ENCODE results near the gene WAPL.
"Not testable (repeated sequence)": the region's sequence is repeated elsewhere in the genome, so short reads cannot be mapped to it uniquely, and the experiment has no call there.

WAPL gene

DNA sequence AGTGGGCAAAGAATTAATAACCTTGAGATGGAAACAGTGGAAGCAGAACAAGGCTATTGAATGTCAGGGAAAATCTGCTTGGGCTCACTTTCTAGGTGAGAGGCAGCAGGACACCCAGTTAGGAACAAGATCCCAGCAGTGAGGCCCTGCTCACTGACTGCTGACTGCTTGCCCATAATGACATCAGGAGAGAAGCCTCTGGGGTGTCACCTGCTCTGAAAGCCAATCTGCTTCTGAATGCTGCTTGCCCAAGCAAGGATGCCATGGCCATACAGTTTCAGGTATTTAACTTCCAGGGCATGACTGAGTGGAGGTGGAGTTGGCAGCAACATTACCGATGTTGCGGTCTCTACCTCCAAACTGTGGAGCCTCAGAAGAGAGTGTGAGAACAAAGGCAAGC, 11.7 kb upstream of the WAPL start:
- H3K4me3 ChIP-seq (ENCODE audit: low read length): no peak overlapping the region
- H3K27me3 ChIP-seq (ENCODE audit: control insufficient read depth, low read length): no peaks in the 10 kb centered on the region
- H3K9me3 ChIP-seq (ENCODE audit: control insufficient read depth, insufficient read depth, low read length): no peaks in the 10 kb centered on the region
- no peaks in the 10 kb centered on the region for H3K79me2 ChIP-seq (ENCODE audit: control insufficient read depth, low read length)
- H3K9me2 ChIP-seq (replicated peaks; ENCODE audit: control insufficient read depth, low read length): no peaks in the 10 kb centered on the region
- no peak overlapping the region for H3K4me2 ChIP-seq (ENCODE audit: low read length)
- no peaks in the 10 kb centered on the region for H3F3A ChIP-seq (ENCODE audit: control insufficient read depth, insufficient read depth)
- TF ChIP-seq, protein P1, sequence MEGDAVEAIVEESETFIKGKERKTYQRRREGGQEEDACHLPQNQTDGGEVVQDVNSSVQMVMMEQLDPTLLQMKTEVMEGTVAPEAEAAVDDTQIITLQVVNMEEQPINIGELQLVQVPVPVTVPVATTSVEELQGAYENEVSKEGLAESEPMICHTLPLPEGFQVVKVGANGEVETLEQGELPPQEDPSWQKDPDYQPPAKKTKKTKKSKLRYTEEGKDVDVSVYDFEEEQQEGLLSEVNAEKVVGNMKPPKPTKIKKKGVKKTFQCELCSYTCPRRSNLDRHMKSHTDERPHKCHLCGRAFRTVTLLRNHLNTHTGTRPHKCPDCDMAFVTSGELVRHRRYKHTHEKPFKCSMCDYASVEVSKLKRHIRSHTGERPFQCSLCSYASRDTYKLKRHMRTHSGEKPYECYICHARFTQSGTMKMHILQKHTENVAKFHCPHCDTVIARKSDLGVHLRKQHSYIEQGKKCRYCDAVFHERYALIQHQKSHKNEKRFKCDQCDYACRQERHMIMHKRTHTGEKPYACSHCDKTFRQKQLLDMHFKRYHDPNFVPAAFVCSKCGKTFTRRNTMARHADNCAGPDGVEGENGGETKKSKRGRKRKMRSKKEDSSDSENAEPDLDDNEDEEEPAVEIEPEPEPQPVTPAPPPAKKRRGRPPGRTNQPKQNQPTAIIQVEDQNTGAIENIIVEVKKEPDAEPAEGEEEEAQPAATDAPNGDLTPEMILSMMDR (IDR thresholded peaks at IDR 0.05; ENCODE audit: low read depth, low read length, poor library complexity, severe bottlenecking): no peak
- no peak for TF ChIP-seq EZH2phosphoT487 (IDR thresholded peaks at IDR 0.05; ENCODE audit: borderline replicate concordance, low read length)
- H3K27ac ChIP-seq (ENCODE audit: low read depth, low read length): no peak overlapping the region
- no peaks in the 10 kb centered on the region for H3K36me3 ChIP-seq (ENCODE audit: control insufficient read depth, low read length)
- no peaks in the 10 kb centered on the region for H4K20me1 ChIP-seq (ENCODE audit: control insufficient read depth, insufficient read depth, low read depth, low read length)
- peaks cover 19% of the 10 kb centered on the region for H3K4me1 ChIP-seq (ENCODE audit: control insufficient read depth, low read length)

DNA sequence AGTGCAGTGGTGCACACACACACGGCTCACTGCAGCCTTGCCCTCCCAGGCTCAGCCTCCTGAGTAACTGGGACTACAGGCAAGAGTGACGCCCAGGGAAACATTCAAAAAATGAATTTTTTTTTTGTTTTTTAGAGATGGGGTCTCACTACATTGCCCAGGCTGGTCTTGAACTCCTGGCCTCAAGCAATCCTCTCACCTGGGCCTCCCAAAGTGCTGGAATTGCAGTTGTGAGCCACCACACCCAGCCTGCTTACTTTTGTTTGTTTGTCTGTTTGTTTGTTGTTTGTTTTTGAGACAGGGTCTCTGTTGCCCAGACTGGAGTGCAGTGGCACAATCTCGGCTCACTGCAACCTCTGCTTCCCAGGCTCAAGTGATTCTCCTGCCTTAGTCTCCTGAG, 7.1 kb upstream of the WAPL start:
- H3K9me3 ChIP-seq (ENCODE audit: control insufficient read depth, insufficient read depth, low read length); H4K20me1 ChIP-seq (ENCODE audit: control insufficient read depth, insufficient read depth, low read depth, low read length); H3K4me3 ChIP-seq (ENCODE audit: low read length); H3K27me3 ChIP-seq (ENCODE audit: control insufficient read depth, low read length); H3K9me2 ChIP-seq (replicated peaks; ENCODE audit: control insufficient read depth, low read length); H3K4me2 ChIP-seq (ENCODE audit: low read length); H3F3A ChIP-seq (ENCODE audit: control insufficient read depth, insufficient read depth); H3K36me3 ChIP-seq (ENCODE audit: control insufficient read depth, low read length); H3K27ac ChIP-seq (ENCODE audit: low read depth, low read length): not testable (repeated sequence)
- H3K4me1 ChIP-seq (ENCODE audit: control insufficient read depth, low read length): peaks cover 14% of the 10 kb centered on the region
- H3K79me2 ChIP-seq (ENCODE audit: control insufficient read depth, low read length): peaks cover 22% of the 10 kb centered on the region

DNA sequence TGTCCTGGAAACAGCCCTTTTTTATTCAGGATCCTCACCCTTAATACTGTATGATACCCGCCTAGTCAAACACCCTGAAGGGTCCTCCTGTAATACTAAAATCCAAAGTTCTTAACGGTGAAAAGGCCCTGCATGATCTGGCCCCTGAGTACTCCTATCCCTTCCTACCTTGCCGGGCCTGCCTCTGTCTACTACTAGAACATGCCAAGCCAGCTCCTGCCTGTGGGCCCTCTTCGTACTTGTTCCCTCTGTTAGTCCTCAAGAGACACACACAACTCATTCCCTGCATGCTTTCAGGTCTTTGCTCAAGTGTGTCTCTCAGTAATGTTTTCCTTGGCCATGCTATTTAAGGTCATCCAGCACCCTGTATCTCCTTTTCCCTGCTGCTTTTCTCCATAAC, 5.0 kb upstream of the WAPL start:
- Histone ChIP-seq H3K36me3 (ENCODE audit: control insufficient read depth, low read length) (peaks cover 14% of the 10 kb centered on the region), H4K20me1 (ENCODE audit: control insufficient read depth, insufficient read depth, low read depth, low read length) (peaks cover 3% of the 10 kb centered on the region; the same call in 1 of the 2 replicates), H3K4me1 (ENCODE audit: control insufficient read depth, low read length) (peaks cover 27% of the 10 kb centered on the region), H3K27me3 (ENCODE audit: control insufficient read depth, low read length) (no peaks in the 10 kb centered on the region), H3K79me2 (ENCODE audit: control insufficient read depth, low read length) (peaks cover 42% of the 10 kb centered on the region), H3K9me3 (ENCODE audit: control insufficient read depth, insufficient read depth, low read length) (no peaks in the 10 kb centered on the region), H3F3A (ENCODE audit: control insufficient read depth, insufficient read depth) (peaks cover 7% of the 10 kb centered on the region), H3K4me3 (ENCODE audit: low read length) (no peak overlapping the region), H3K4me2 (ENCODE audit: low read length) (no peak overlapping the region), H3K27ac (ENCODE audit: low read depth, low read length) (no peak overlapping the region), H3K9me2 (replicated peaks; ENCODE audit: control insufficient read depth, low read length) (no peaks in the 10 kb centered on the region)
- TF ChIP-seq, protein P1 (IDR thresholded peaks at IDR 0.05; ENCODE audit: low read depth, low read length, poor library complexity, severe bottlenecking): no peak
- TF ChIP-seq EZH2phosphoT487 (IDR thresholded peaks at IDR 0.05; ENCODE audit: borderline replicate concordance, low read length): no peak

- H4K20me1 ChIP-seq (ENCODE audit: control insufficient read depth, insufficient read depth, low read depth, low read length): not testable (repeated sequence)
Observed at GRCh38 chr10:86525713-86526112, 4.1 kb upstream of the WAPL start.

More at GRCh38 chr10:86525713-86526112, 4.1 kb upstream of the WAPL start:
- H3K9me3 ChIP-seq (ENCODE audit: control insufficient read depth, insufficient read depth, low read length); H3K9me2 ChIP-seq (replicated peaks; ENCODE audit: control insufficient read depth, low read length); H3F3A ChIP-seq (ENCODE audit: control insufficient read depth, insufficient read depth); H3K4me3 ChIP-seq (ENCODE audit: low read length); H3K27me3 ChIP-seq (ENCODE audit: control insufficient read depth, low read length); H3K27ac ChIP-seq (ENCODE audit: low read depth, low read length); H3K4me2 ChIP-seq (ENCODE audit: low read length): not testable (repeated sequence)
- H3K4me1 ChIP-seq (ENCODE audit: control insufficient read depth, low read length): peaks cover 27% of the 10 kb centered on the region
- H3K79me2 ChIP-seq (ENCODE audit: control insufficient read depth, low read length): peaks cover 51% of the 10 kb centered on the region
- peaks cover 21% of the 10 kb centered on the region for H3K36me3 ChIP-seq (ENCODE audit: control insufficient read depth, low read length)

All from DOHH2 (cell line).